Hepatocyte (in vitro differentiated cells): Measurements from ENCODE around the gene TXNDC2. TPM values are rescaled to one million over a fixed set of nuclear protein-coding genes. Genes with fewer than 3 reads are reported as not detected.

ENCODE experiments used
- DNase-seq: peaks from one replicate; pipeline ENCODE4 v3.0.0-alpha.2; 2016; ENCODE audit warnings: low spot score
- H2AFZ ChIP-seq: fragments of 200-600 bp; sonication (generic); 2 replicates; pipeline ENCODE4 v1.6.0; 2016; ENCODE audit warnings: antibody characterized with exemption, mild to moderate bottlenecking
- H3K27ac ChIP-seq: fragments of 200-600 bp; sonication (generic); 2 replicates; pipeline ENCODE4 v1.5.1; 2016; ENCODE audit warnings: mild to moderate bottlenecking
- H3K27me3 ChIP-seq: fragments of 200-600 bp; sonication (generic); 2 replicates; pipeline ENCODE4 v1.6.1; 2016
- H3K36me3 ChIP-seq: fragments of 200-600 bp; sonication (generic); replicated peaks from 2 replicates; pipeline ENCODE4 v1.5.1; 2016; ENCODE audit warnings: low read depth; ENCODE audit not compliant: insufficient read depth
- H3K4me1 ChIP-seq: fragments of 200-600 bp; sonication (generic); 2 replicates; pipeline ENCODE4 v1.5.1; 2016; ENCODE audit warnings: mild to moderate bottlenecking, moderate library complexity; ENCODE audit not compliant: insufficient read depth
- H3K4me2 ChIP-seq: fragments of 200-600 bp; sonication (generic); 2 replicates; pipeline ENCODE4 v1.6.0; 2016
- H3K4me3 ChIP-seq: fragments of 200-600 bp; sonication (generic); 2 replicates; pipeline ENCODE4 v1.5.1; 2016; ENCODE audit warnings: mild to moderate bottlenecking
- H3K79me2 ChIP-seq: fragments of 200-600 bp; sonication (generic); 2 replicates; pipeline ENCODE4 v1.6.0; 2017; ENCODE audit warnings: mild to moderate bottlenecking
- H3K9me2 ChIP-seq: fragments of 200-600 bp; sonication (generic); replicated peaks from 2 replicates; pipeline ENCODE4 v1.6.0; 2017; ENCODE audit warnings: mild to moderate bottlenecking; ENCODE audit not compliant: insufficient read depth
- H3K9me3 ChIP-seq: fragments of 200-600 bp; sonication (generic); 2 replicates; pipeline ENCODE4 v1.5.1; 2016; ENCODE audit warnings: low read depth, mild to moderate bottlenecking
- H4K20me1 ChIP-seq: fragments of 200-600 bp; sonication (generic); 2 replicates; pipeline ENCODE4 v1.6.0; 2016; ENCODE audit warnings: mild to moderate bottlenecking; ENCODE audit not compliant: insufficient read depth, poor library complexity, severe bottlenecking
- EZH2 ChIP-seq: fragments of 200-600 bp; sonication (generic); IDR thresholded peaks from 2 replicates; pipeline ENCODE4 v1.6.1; 2016; ENCODE audit warnings: antibody characterized with exemption, mild to moderate bottlenecking, borderline replicate concordance
- EZH2phosphoT487 ChIP-seq: fragments of 200-600 bp; sonication (generic); IDR thresholded peaks from one replicate; pipeline ENCODE4 v1.6.1; 2018; ENCODE audit warnings: antibody characterized with exemption, mild to moderate bottlenecking, low read depth, moderate library complexity; ENCODE audit not compliant: unreplicated experiment, severe bottlenecking
- WGBS: methylation state at CpG from one replicate; pipeline ENCODE4 v1.1.6; 2016; ENCODE audit warnings: low lambda C conversion rate; ENCODE audit errors: missing lambda C conversion rate; 5-methylcytosine and 5-hydroxymethylcytosine counted together
- polyA plus RNA-seq: library from polyadenylated mRNA; unstranded; fragments of >200 nt; fragmentation: Nextera tagmentation; extraction: Ambion mirVana; gene quantifications from 2 replicates; pipeline ENCODE4 v1.2.1, GENCODE V29; 2016
- total RNA-seq: library from RNA; depleted of rRNA; stranded (reverse); fragments of >200 nt; gene quantifications from 2 replicates; pipeline ENCODE4 v1.2.3, GENCODE V29; 2014
- TF ChIP-seq, protein P1 (sequence below): fragments of 200-600 bp; sonication (generic); IDR thresholded peaks from 2 replicates; pipeline ENCODE4 v1.5.1; 2016; ENCODE audit warnings: antibody characterized with exemption, mild to moderate bottlenecking; ENCODE audit not compliant: poor library complexity

The TXNDC2 gene
- total and polyA plus RNA-seq, 2 experiments from 2014 or later = 0.41 TPM; not detected in 1

DNA sequence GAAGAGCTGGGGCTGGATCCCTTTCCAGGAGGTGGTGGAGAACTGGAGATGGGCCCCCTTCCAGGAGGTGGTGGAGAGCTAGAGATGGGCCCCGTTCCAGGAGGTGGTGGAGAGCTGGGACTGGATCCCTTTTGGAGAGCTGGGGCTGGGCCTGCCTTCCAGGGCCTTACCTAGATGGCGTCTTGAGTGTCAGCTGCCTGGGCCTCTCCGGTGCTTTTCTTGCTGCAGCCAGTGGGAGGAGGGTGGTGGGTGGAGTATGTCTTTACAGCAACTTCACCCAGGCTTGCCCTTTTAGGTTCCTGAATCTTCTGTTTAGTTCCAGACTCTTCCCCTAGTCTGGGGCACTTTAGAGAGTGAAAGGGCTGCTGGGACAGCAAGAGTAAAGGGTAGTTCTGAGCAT is 19.1 kb upstream of the TXNDC2 start:
- no peak for TF ChIP-seq EZH2phosphoT487
- TF ChIP-seq, protein P1, sequence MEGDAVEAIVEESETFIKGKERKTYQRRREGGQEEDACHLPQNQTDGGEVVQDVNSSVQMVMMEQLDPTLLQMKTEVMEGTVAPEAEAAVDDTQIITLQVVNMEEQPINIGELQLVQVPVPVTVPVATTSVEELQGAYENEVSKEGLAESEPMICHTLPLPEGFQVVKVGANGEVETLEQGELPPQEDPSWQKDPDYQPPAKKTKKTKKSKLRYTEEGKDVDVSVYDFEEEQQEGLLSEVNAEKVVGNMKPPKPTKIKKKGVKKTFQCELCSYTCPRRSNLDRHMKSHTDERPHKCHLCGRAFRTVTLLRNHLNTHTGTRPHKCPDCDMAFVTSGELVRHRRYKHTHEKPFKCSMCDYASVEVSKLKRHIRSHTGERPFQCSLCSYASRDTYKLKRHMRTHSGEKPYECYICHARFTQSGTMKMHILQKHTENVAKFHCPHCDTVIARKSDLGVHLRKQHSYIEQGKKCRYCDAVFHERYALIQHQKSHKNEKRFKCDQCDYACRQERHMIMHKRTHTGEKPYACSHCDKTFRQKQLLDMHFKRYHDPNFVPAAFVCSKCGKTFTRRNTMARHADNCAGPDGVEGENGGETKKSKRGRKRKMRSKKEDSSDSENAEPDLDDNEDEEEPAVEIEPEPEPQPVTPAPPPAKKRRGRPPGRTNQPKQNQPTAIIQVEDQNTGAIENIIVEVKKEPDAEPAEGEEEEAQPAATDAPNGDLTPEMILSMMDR = no peak
- TF ChIP-seq EZH2 = no peak
- Histone ChIP-seq H3K4me3 (no peak overlapping the region), H3K36me3 (no peaks in the 10 kb centered on the region), H3K27ac (no peak overlapping the region), H3K27me3 (no peaks in the 10 kb centered on the region), H3K9me2 (no peaks in the 10 kb centered on the region), H4K20me1 (no peaks in the 10 kb centered on the region), H3K79me2 (no peaks in the 10 kb centered on the region), H2AFZ (no peak overlapping the region), H3K9me3 (no peaks in the 10 kb centered on the region), H3K4me2 (no peak overlapping the region), H3K4me1 (peaks cover 25% of the 10 kb centered on the region)
- no peak for DNase-seq
- WGBS = 94% methylated on average over 3 of the region's 3 CpGs

DNA sequence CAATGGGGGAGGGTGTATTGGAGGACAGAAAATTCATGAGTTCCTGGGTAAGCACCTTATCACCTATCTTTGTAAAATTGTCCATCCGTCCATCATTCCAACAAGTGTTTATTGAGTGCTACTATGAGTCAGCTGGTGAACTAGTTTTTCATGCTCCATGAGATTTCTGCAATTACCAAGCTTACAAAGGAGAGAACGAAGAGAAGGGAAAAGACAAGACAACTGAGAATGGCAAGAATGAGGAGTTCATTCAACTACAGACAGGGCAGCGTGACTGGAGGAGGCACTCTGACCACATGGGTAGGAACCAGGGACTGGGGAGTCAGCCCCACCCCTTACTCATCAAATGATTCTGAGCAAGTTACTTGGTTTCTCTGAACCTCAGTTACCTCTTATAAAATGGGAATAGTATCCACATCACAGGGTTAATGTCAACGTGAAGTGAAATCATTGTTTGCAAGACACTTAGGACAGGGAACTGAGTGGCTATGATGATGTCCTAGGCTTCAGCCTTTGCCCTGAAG is 18.6 kb upstream of the TXNDC2 start:
- H3K79me2 ChIP-seq = no peaks in the 10 kb centered on the region
- no peaks in the 10 kb centered on the region for H3K36me3 ChIP-seq
- H3K4me2 ChIP-seq = no peak overlapping the region
- H3K9me3 ChIP-seq = no peaks in the 10 kb centered on the region
- no peaks in the 10 kb centered on the region for H3K9me2 ChIP-seq
- no peaks in the 10 kb centered on the region for H3K27me3 ChIP-seq
- no peak for DNase-seq
- no peak overlapping the region for H2AFZ ChIP-seq
- no peaks in the 10 kb centered on the region for H4K20me1 ChIP-seq
- peaks cover 25% of the 10 kb centered on the region for H3K4me1 ChIP-seq
- no peak overlapping the region for H3K4me3 ChIP-seq
- WGBS = 69% methylated on average over 4 of the region's 4 CpGs
- peak overlapping the region; percentile 35 for H3K27ac ChIP-seq
- TF ChIP-seq EZH2 = no peak
- no peak for TF ChIP-seq EZH2phosphoT487

DNA sequence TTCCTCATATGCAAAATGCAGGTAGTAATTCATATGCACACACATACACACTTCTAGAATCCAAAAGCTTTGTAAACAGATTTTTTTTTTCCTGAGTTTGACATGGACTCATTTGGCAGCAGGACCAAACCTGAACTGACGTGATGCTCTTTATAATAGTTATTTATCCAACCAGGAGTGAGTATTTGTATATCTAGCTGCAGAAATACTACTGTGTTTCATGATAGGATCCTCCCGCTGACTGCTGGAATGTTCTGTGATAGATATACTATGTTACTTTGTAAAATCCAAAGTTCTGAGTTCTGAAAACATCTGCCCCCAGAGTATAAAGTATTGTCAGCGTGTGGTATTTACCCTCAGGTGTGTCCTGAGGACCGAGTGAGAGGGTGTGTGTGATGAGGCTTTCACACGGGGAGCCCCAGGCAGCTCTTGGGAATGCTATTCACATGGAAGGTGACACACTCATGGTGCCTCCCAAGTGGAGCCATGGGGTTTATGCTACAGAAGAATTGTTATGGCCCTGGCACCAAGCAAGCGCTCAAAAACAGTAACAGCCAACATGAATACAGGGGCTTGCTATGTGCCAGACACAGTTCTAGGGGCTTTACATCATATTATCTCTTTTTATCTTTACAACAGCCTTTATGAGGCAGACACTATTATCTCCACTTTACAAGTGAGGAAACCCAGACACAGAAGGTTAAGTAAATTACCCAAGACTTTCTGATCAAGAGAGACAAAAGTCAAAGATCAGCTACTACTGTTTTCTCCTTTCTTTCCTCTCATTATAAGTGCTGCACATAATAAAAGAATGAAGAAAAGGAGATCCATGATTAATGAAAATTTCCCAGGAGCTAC is 16.7 kb upstream of the TXNDC2 start:
- 13% methylated on average over 6 of the region's 6 CpGs for WGBS
- peak; percentile 49 for DNase-seq
- no peaks in the 10 kb centered on the region for H3K79me2 ChIP-seq
- H3K9me2 ChIP-seq = no peaks in the 10 kb centered on the region
- no peak overlapping the region for H2AFZ ChIP-seq
- no peaks in the 10 kb centered on the region for H3K36me3 ChIP-seq
- no peaks in the 10 kb centered on the region for H3K27me3 ChIP-seq
- peak overlapping the region; percentile 75 for H3K27ac ChIP-seq
- no peak overlapping the region for H3K4me3 ChIP-seq
- peak; percentile 56 for TF ChIP-seq EZH2phosphoT487
- TF ChIP-seq, protein P1 = no peak
- no peaks in the 10 kb centered on the region for H4K20me1 ChIP-seq
- H3K9me3 ChIP-seq = no peaks in the 10 kb centered on the region
- H3K4me1 ChIP-seq = peaks cover 25% of the 10 kb centered on the region
- H3K4me2 ChIP-seq = peak overlapping the region; percentile 43
